Adrenal gland (tissue), 12 donors: ENCODE results near the gene AGL. TPM values are rescaled to one million over a fixed set of nuclear protein-coding genes. Genes with fewer than 3 reads are reported as not detected.

Source experiments
- DNase-seq, 7 donors: peaks; one replicate each; pipeline ENCODE4 v3.0.0-alpha.2; 2019 to 2020
- H3K27ac ChIP-seq, 5 donors: fragments of 200-600 bp; sonication (generic) in 4 of 5; 1 replicate in 3 of 5; 2 replicates in 2 of 5; pipeline versions ENCODE4 v1.5.1 to v1.8.0; 2016 to 2020; ENCODE audit warnings: mild to moderate bottlenecking in 1 of 5
- H3K27me3 ChIP-seq: fragments of 200-600 bp; 2 replicates; pipeline ENCODE4 v1.8.0; 2021
- H3K36me3 ChIP-seq, 2 donors: fragments of 200-600 bp; replicated peaks in 1 of 2; 1 replicate in 1 of 2; 2 replicates in 1 of 2; pipeline versions ENCODE4 v1.5.1 to v1.8.0; 2018 to 2022
- H3K4me1 ChIP-seq, 2 donors: fragments of 200-600 bp; replicated peaks in 1 of 2; 1 replicate in 1 of 2; 2 replicates in 1 of 2; pipeline versions ENCODE4 v1.5.1 to v1.8.0; 2018 to 2021
- H3K4me3 ChIP-seq, 4 donors: fragments of 200-600 bp; sonication (generic) in 3 of 4; one replicate each; pipeline ENCODE4 v1.5.1; 2016 to 2018
- H3K9me3 ChIP-seq, 3 donors: fragments of 200-600 bp; sonication (generic) in 1 of 3; replicated peaks in 1 of 3; 1 replicate in 2 of 3; 2 replicates in 1 of 3; pipeline versions ENCODE4 v1.5.1 to v1.8.0; 2016 to 2021
- CTCF ChIP-seq, 6 experiments: fragments of 450-650 bp in 4 of 6; fragments of 200-600 bp in 2 of 6; sonication (generic) in 1 of 6; IDR thresholded peaks; 1 replicate in 5 of 6; 2 replicates in 1 of 6; pipeline versions ENCODE4 v1.5.1 to v1.8.0; 2016 to 2021; ENCODE audit warnings: antibody characterized with exemption in 6 of 6, mild to moderate bottlenecking in 2 of 6, moderate library complexity in 1 of 6
- POLR2A ChIP-seq, 2 donors: fragments of 450-650 bp; IDR thresholded peaks; one replicate each; pipeline ENCODE4 v1.6.1; 2017; ENCODE audit warnings: antibody characterized with exemption in 2 of 2, mild to moderate bottlenecking in 2 of 2, moderate library complexity in 1 of 2
- WGBS, 4 donors: extraction: QIAGEN DNeasy Blood & Tissue Kit in 2 of 4; methylation state at CpG; one replicate each; pipeline versions ENCODE4 v1.1.5 to v1.1.7; 2013 to 2017; 5-methylcytosine and 5-hydroxymethylcytosine counted together
- intact Hi-C, 2 donors: fragments of 100-400 bp; cut with DNase I; formaldehyde crosslinking; loops; one replicate each; pipeline versions ENCODE4 v1.14.1 to v1.15.0; 2022 to 2023
- polyA plus RNA-seq, 3 donors: library from polyadenylated mRNA; stranded (reverse); fragments of 200-250 nt in 2 of 3; fragments of 350-450 nt in 1 of 3; fragmentation: Illumina TruSeq in 1 of 3; extraction: RNeasy Lipid Tissue Mini Kit (QIAGEN cat#74804) in 1 of 3; gene quantifications; one replicate each; pipeline ENCODE4 v1.2.3, GENCODE V29; 2013 to 2014
- total RNA-seq, 9 donors: library from RNA; depleted of rRNA in 4 of 9; stranded (reverse); fragments of >200 nt in 4 of 9; fragments of 120-200 nt in 1 of 9; fragmentation: NEBNext Ultra II Directional in 1 of 9; extraction: Animal tissue kit (Norgen Biotek cat#: 25700) in 1 of 9; gene quantifications; one replicate each; pipeline versions ENCODE4 v1.1.0 to v1.2.4, GENCODE V29; 2013 to 2023
- donor health status: healthy with polysubstance abuse.
- donor health status: Bipolar disorder and iron deficiency.
- donor health status: DM: yes; HTN: yes; CAD: no.
- donor health status: DM: no; HTN: no; CAD: no.
- donor health status: DM: no; HTN: no; CAD: no.
- donor health status: DM: yes; HTN: yes; CAD: no.

The AGL gene
- total and polyA plus RNA-seq, 12 donors: 4.5 to 27.5 (median 14.8) TPM

DNA sequence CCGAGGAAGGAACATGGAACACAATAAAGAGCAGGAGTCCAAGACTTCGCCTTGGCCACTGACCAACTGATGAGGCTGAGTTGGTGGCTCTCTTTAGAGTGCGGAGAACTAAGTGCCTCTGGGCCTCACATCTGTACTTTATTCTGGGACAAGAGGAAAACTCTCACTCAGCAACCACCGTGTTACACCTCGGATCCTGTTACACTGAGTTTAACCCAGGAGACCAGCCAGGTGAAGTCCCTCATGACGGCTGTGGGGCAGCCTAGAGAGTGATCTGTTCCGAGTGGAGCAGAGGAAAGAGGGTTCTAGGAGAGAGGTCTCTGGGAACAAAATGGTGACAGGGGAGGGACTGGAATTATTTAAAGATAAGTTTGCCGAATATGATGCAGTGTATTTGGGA, 33.5 kb upstream of the AGL start:
- H3K9me3 ChIP-seq: no peaks in the 10 kb centered on the region
- intact Hi-C loops: no loop called here
- WGBS, 4 donors: 76 to 79% (median 77%) methylated on average over 8 of the region's 8 CpGs
- H3K4me3 ChIP-seq: no peak overlapping the region
- H3K36me3 ChIP-seq: no peaks in the 10 kb centered on the region
- H3K27me3 ChIP-seq: no peaks in the 10 kb centered on the region
- H3K27ac ChIP-seq: no peak overlapping the region
- no peaks in the 10 kb centered on the region for H3K4me1 ChIP-seq
- no peak for DNase-seq
- TF ChIP-seq POLR2A (IDR thresholded peaks at IDR 0.05): no peak
- TF ChIP-seq CTCF (IDR thresholded peaks at IDR 0.05): no peak

GRCh38 chr1:99818063-99818699, 32.0 kb upstream of the AGL start:
- intact Hi-C loops: no loop called here
- no peak for DNase-seq
- Histone ChIP-seq H3K27me3 (no peaks in the 10 kb centered on the region), H3K27ac (no peak overlapping the region), H3K9me3 (no peaks in the 10 kb centered on the region), H3K36me3 (no peaks in the 10 kb centered on the region), H3K4me3 (no peak overlapping the region), H3K4me1 (no peaks in the 10 kb centered on the region)
- TF ChIP-seq POLR2A (IDR thresholded peaks at IDR 0.05) (no peak), CTCF (IDR thresholded peaks at IDR 0.05) (no peak)
- 74 to 88% (median 84%) methylated on average over 3 of the region's 3 CpGs for WGBS, 4 donors

- WGBS, 4 donors: 43 to 53% (median 47%) methylated on average over 4 of the region's 4 CpGs
- intact Hi-C loops: no loop called here
Observed at GRCh38 chr1:99820546-99820945, 29.6 kb upstream of the AGL start.

GRCh38 chr1:99825098-99825497, 25.1 kb upstream of the AGL start:
- Histone ChIP-seq H3K4me1 (no peaks in the 10 kb centered on the region), H3K27ac (no peak overlapping the region), H3K27me3 (no peaks in the 10 kb centered on the region), H3K4me3 (no peak overlapping the region), H3K9me3 (no peaks in the 10 kb centered on the region), H3K36me3 (no peaks in the 10 kb centered on the region)
- WGBS, 4 donors: 83 to 91% (median 86%) methylated on average over 3 of the region's 3 CpGs
- no peak for TF ChIP-seq CTCF (IDR thresholded peaks at IDR 0.05)
- TF ChIP-seq POLR2A (IDR thresholded peaks at IDR 0.05): no peak
- intact Hi-C loops: no loop called here
- DNase-seq: no peak

More at GRCh38 chr1:99820546-99820945, 29.6 kb upstream of the AGL start:
- H3K4me3 ChIP-seq: no peak overlapping the region
- no peak overlapping the region for H3K27ac ChIP-seq
- no peaks in the 10 kb centered on the region for H3K27me3 ChIP-seq
- TF ChIP-seq CTCF (IDR thresholded peaks at IDR 0.05): no peak
- no peak for TF ChIP-seq POLR2A (IDR thresholded peaks at IDR 0.05)
- no peaks in the 10 kb centered on the region for H3K9me3 ChIP-seq
- no peak for DNase-seq
- no peaks in the 10 kb centered on the region for H3K36me3 ChIP-seq
- H3K4me1 ChIP-seq: no peaks in the 10 kb centered on the region
